Small intestine (tissue), 7 donors: ENCODE results near the gene PPP2R5E. TPM values are rescaled to one million over a fixed set of nuclear protein-coding genes. Genes with fewer than 3 reads are reported as not detected.

Source experiments
- DNase-seq, 2 donors: peaks; one replicate each; pipeline versions ENCODE4 v3.0.0 to v3.0.0-alpha.2; 2013
- FAIRE-seq: peaks from 2 replicates; lab custom pipeline; 2012; peaks lifted over from hg19 to GRCh38; lab: Jason Lieb, UNC
- H3K27ac ChIP-seq, 3 donors: one replicate each; pipeline ENCODE4 v1.5.1; 2013; ENCODE audit warnings: low read length in 2 of 3, mild to moderate bottlenecking in 2 of 3, control low read depth in 1 of 3, inconsistent platforms in 1 of 3, low read depth in 1 of 3, moderate library complexity in 1 of 3
- H3K27me3 ChIP-seq, 3 donors: one replicate each; pipeline ENCODE4 v1.6.1; 2013; ENCODE audit warnings: low read length in 3 of 3, inconsistent platforms in 1 of 3; ENCODE audit not compliant: control insufficient read depth in 3 of 3, insufficient read depth in 3 of 3
- H3K36me3 ChIP-seq, 3 donors: one replicate each; pipeline ENCODE4 v1.6.1; 2013; ENCODE audit warnings: low read length in 3 of 3, inconsistent platforms in 1 of 3, low read depth in 1 of 3, mild to moderate bottlenecking in 1 of 3, moderate library complexity in 1 of 3; ENCODE audit not compliant: control insufficient read depth in 3 of 3, insufficient read depth in 2 of 3
- H3K4me1 ChIP-seq, 3 donors: one replicate each; pipeline ENCODE4 v1.6.1; 2013; ENCODE audit warnings: low read length in 2 of 3, inconsistent platforms in 1 of 3, low read depth in 1 of 3, mild to moderate bottlenecking in 1 of 3, moderate library complexity in 1 of 3; ENCODE audit not compliant: control insufficient read depth in 3 of 3, insufficient read depth in 2 of 3
- H3K4me3 ChIP-seq, 3 donors: one replicate each; pipeline ENCODE4 v1.5.1; 2013; ENCODE audit warnings: low read length in 3 of 3, control low read depth in 1 of 3, inconsistent platforms in 1 of 3, low read depth in 1 of 3, mild to moderate bottlenecking in 1 of 3, moderate library complexity in 1 of 3
- H3K9me3 ChIP-seq, 2 donors: one replicate each; pipeline ENCODE4 v1.6.1; 2013; ENCODE audit warnings: low read depth in 1 of 2, low read length in 1 of 2; ENCODE audit not compliant: control insufficient read depth in 2 of 2, insufficient read depth in 1 of 2
- WGBS, 3 donors: extraction: QIAGEN DNeasy Blood & Tissue Kit; methylation state at CpG; one replicate each; pipeline ENCODE4 v1.1.7; 2013; 5-methylcytosine and 5-hydroxymethylcytosine counted together
- polyA plus RNA-seq, 4 donors: library from polyadenylated mRNA; stranded (reverse) in 3 of 4; unstranded in 1 of 4; fragments of 200-250 nt in 3 of 4; fragments of 120-200 nt in 1 of 4; gene quantifications; one replicate each; pipeline versions ENCODE4 v1.2.1 to v1.2.3, GENCODE V29; 2013
- donor health status: healthy with polysubstance abuse.
- donor health status: control.
- donor health status: control.
- donor health status: Bipolar disorder and iron deficiency.
- donor health status: healthy.

PPP2R5E gene
- polyA plus RNA-seq, 4 donors: 6.8 to 20.0 (median 8.7) TPM

GRCh38 chr14:63475761-63476160 lies 67.4 kb downstream of the PPP2R5E start:
- no peak for FAIRE-seq
- H3K4me1 ChIP-seq: peaks cover 6 to 22% (median 13%) of the 10 kb centered on the region in 3 donors
- no peaks in the 10 kb centered on the region for H3K36me3 ChIP-seq
- no peak overlapping the region for H3K4me3 ChIP-seq
- no peaks in the 10 kb centered on the region for H3K27me3 ChIP-seq
- DNase-seq: no peak
- H3K9me3 ChIP-seq: no peaks in the 10 kb centered on the region
- no peak overlapping the region for H3K27ac ChIP-seq

GRCh38 chr14:63474844-63475243 lies 68.3 kb downstream of the PPP2R5E start:
- Histone ChIP-seq H3K4me3 (no peak overlapping the region), H3K36me3 (no peaks in the 10 kb centered on the region), H3K9me3 (no peaks in the 10 kb centered on the region), H3K27me3 (no peaks in the 10 kb centered on the region), H3K4me1 (peaks cover 10 to 23% (median 14%) of the 10 kb centered on the region in 3 donors), H3K27ac (no peak overlapping the region)
- DNase-seq: no peak
- 84 to 92% (median 86%) methylated on average over 3 of the region's 3 CpGs for WGBS, 3 donors
- FAIRE-seq: no peak

- H3K4me3 ChIP-seq: no peak overlapping the region
- WGBS, 3 donors: 65 to 76% (median 68%) methylated on average over 3 of the region's 3 CpGs
- H3K27me3 ChIP-seq: no peaks in the 10 kb centered on the region
- H3K36me3 ChIP-seq: no peaks in the 10 kb centered on the region
- no peaks in the 10 kb centered on the region for H3K9me3 ChIP-seq
- no peak for FAIRE-seq
- H3K27ac ChIP-seq: no peak overlapping the region
- no peak for DNase-seq
- H3K4me1 ChIP-seq: peaks cover 10 to 23% (median 14%) of the 10 kb centered on the region in 3 donors
Measured at GRCh38 chr14:63474111-63474510, 69.1 kb downstream of the PPP2R5E start.

GRCh38 chr14:63472986-63473788 lies 70.0 kb downstream of the PPP2R5E start:
- no peaks in the 10 kb centered on the region for H3K36me3 ChIP-seq
- H3K27me3 ChIP-seq: no peaks in the 10 kb centered on the region
- DNase-seq: no peak
- peaks cover 9 to 22% (median 14%) of the 10 kb centered on the region in 3 donors for H3K4me1 ChIP-seq
- H3K4me3 ChIP-seq: no peak overlapping the region
- FAIRE-seq: no peak
- H3K9me3 ChIP-seq: no peaks in the 10 kb centered on the region
- WGBS, 3 donors: 68 to 85% (median 79%) methylated on average over 7 of the region's 7 CpGs
- H3K27ac ChIP-seq: no peak overlapping the region

- Histone ChIP-seq H3K36me3 (no peaks in the 10 kb centered on the region), H3K27me3 (no peaks in the 10 kb centered on the region), H3K27ac (peak overlapping the region in 2 of 3 donors; percentile 14 to 54), H3K4me3 (no peak overlapping the region), H3K9me3 (no peaks in the 10 kb centered on the region), H3K4me1 (peaks cover 9 to 24% (median 14%) of the 10 kb centered on the region in 3 donors)
- WGBS, 3 donors: 47 to 58% (median 49%) methylated on average over 3 of the region's 3 CpGs
- DNase-seq: peak; percentile 58 to 75
- FAIRE-seq: no peak
Measured at GRCh38 chr14:63470962-63471793, 72.0 kb downstream of the PPP2R5E start.

GRCh38 chr14:63468294-63468693 lies 74.9 kb downstream of the PPP2R5E start:
- WGBS, 3 donors: 14 to 39% (median 38%) methylated on average over 1 of the region's 1 CpG
- Histone ChIP-seq H3K36me3 (no peaks in the 10 kb centered on the region), H3K27ac (no peak overlapping the region), H3K4me1 (peaks cover 9 to 20% (median 14%) of the 10 kb centered on the region in 3 donors), H3K27me3 (no peaks in the 10 kb centered on the region), H3K4me3 (no peak overlapping the region), H3K9me3 (no peaks in the 10 kb centered on the region)
- DNase-seq (no peak), FAIRE-seq (no peak)

- Histone ChIP-seq H3K36me3 (no peaks in the 10 kb centered on the region), H3K27me3 (no peaks in the 10 kb centered on the region), H3K9me3 (no peaks in the 10 kb centered on the region), H3K4me3 (no peak overlapping the region), H3K27ac (peak overlapping the region in 1 of 3 donors; percentile 5), H3K4me1 (peaks cover 9 to 17% (median 12%) of the 10 kb centered on the region in 3 donors)
- 51 to 56% (median 55%) methylated on average over 4 of the region's 4 CpGs for WGBS, 3 donors
- DNase-seq: no peak
- FAIRE-seq: no peak
Measured at GRCh38 chr14:63467440-63468072, 75.6 kb downstream of the PPP2R5E start.

- WGBS, 3 donors: 95 to 98% (median 96%) methylated on average over 8 of the region's 8 CpGs
- DNase-seq (no peak), FAIRE-seq (no peak)
- Histone ChIP-seq H3K4me1 (peaks cover 0 to 5% (median 3%) of the 10 kb centered on the region in 3 donors), H3K4me3 (no peak overlapping the region), H3K9me3 (no peaks in the 10 kb centered on the region), H3K27me3 (no peaks in the 10 kb centered on the region), H3K27ac (no peak overlapping the region), H3K36me3 (peaks cover 0 to 3% (median 0%) of the 10 kb centered on the region in 3 donors)
Measured at GRCh38 chr14:63465347-63465746, 77.8 kb downstream of the PPP2R5E start.
